Activated naive CD4-positive, alpha-beta T cell treated with anti-CD3 and anti-CD28 coated beads, Interleukin-2, amount 50 U/mL, for 72 hours (primary cell): ENCODE results near the gene SBF2. TPM values are rescaled to one million over a fixed set of nuclear protein-coding genes. Genes with fewer than 3 reads are reported as not detected.

Experiments used
- ATAC-seq, 2 donors: fragments of 150-1000 bp; cut with Tn5 transposase; 2 replicates each; pipeline ENCODE4 v1.10.0; 2021; ENCODE audit warnings: mild to moderate bottlenecking in 2 of 2, moderate library complexity in 2 of 2
- DNase-seq, 2 donors: peaks; one replicate each; pipeline ENCODE4 v3.0.0; 2021 to 2022; ENCODE audit warnings: low spot score in 2 of 2
- H3K27ac Mint-ChIP-seq, 2 donors: one replicate each; pipeline ENCODE4 v1.8.0; 2022; ENCODE audit warnings: mild to moderate bottlenecking in 2 of 2, mixed read lengths in 2 of 2
- H3K36me3 Mint-ChIP-seq, 2 donors: one replicate each; pipeline ENCODE4 v1.8.0; 2022; ENCODE audit warnings: mixed read lengths in 2 of 2
- H3K9me3 Mint-ChIP-seq, 2 donors: one replicate each; pipeline ENCODE4 v1.8.0; 2022; ENCODE audit warnings: mixed read lengths in 2 of 2
- total RNA-seq, 2 donors: library from RNA; stranded (reverse); gene quantifications; one replicate each; pipeline ENCODE4 v1.2.3, GENCODE V29; 2022

The SBF2 gene
- total RNA-seq, 2 donors from 2014 or later, result 17.8 to 33.2 TPM

- no peaks in the 10 kb centered on the region for H3K9me3 Mint-ChIP-seq
- H3K36me3 Mint-ChIP-seq, result peaks cover 13 to 18% of the 10 kb centered on the region in 2 donors
- ATAC-seq (no peak), DNase-seq (peak in 1 of 2 donors; percentile 23)
- H3K27ac Mint-ChIP-seq, result peak overlapping the region in 1 of 2 donors; percentile 25
Observed at GRCh38 chr11:10305964-10306918, 12.2 kb upstream of the SBF2 start.

- DNase-seq (peak in 1 of 2 donors; percentile 28), ATAC-seq (no peak)
Observed at GRCh38 chr11:10305262-10305963, 11.4 kb upstream of the SBF2 start.

GRCh38 chr11:10304495-10305261 lies 10.7 kb upstream of the SBF2 start, which contains the start of gene ADM:
Gene ADM, plus strand, starts transcription at chr11:10305073. Its CDS starts 628 bp downstream, at chr11:10305701.
- peak in 1 of 2 donors; percentile 66 for DNase-seq
- no peaks in the 10 kb centered on the region for H3K9me3 Mint-ChIP-seq

More at GRCh38 chr11:10305262-10305963, 11.4 kb upstream of the SBF2 start:
- H3K9me3 Mint-ChIP-seq, result no peaks in the 10 kb centered on the region
- peaks cover 13 to 18% of the 10 kb centered on the region in 2 donors for H3K36me3 Mint-ChIP-seq
- H3K27ac Mint-ChIP-seq, result peak overlapping the region in 1 of 2 donors; percentile 72

GRCh38 chr11:10303558-10304363 lies 9.7 kb upstream of the SBF2 start:
- ATAC-seq (no peak), DNase-seq (peak in 1 of 2 donors; percentile 23)
- H3K27ac Mint-ChIP-seq, result peak overlapping the region in 1 of 2 donors; percentile 74
- H3K9me3 Mint-ChIP-seq, result no peaks in the 10 kb centered on the region
- H3K36me3 Mint-ChIP-seq, result peaks cover 13 to 18% of the 10 kb centered on the region in 2 donors

More at GRCh38 chr11:10304495-10305261, 10.7 kb upstream of the SBF2 start, which contains the start of gene ADM:
- H3K36me3 Mint-ChIP-seq, result peaks cover 13 to 18% of the 10 kb centered on the region in 2 donors
- ATAC-seq, result peak in 1 of 2 donors; percentile 37
- H3K27ac Mint-ChIP-seq, result peak within 1 kb of the TSS in 1 of 2 donors; percentile 72

- DNase-seq (peak; percentile 56 to 75), ATAC-seq (peak in 1 of 2 donors; percentile 47)
- peaks cover 13 to 18% of the 10 kb centered on the region in 2 donors for H3K36me3 Mint-ChIP-seq
- H3K9me3 Mint-ChIP-seq, result no peaks in the 10 kb centered on the region
- H3K27ac Mint-ChIP-seq, result peak overlapping the region in 1 of 2 donors; percentile 74
Observed at GRCh38 chr11:10302744-10303557, 8.9 kb upstream of the SBF2 start.

- H3K27ac Mint-ChIP-seq, result peak overlapping the region in 1 of 2 donors; percentile 74
- no peak for DNase-seq
- H3K9me3 Mint-ChIP-seq, result no peaks in the 10 kb centered on the region
- no peak for ATAC-seq
- H3K36me3 Mint-ChIP-seq, result peaks cover 13 to 18% of the 10 kb centered on the region in 2 donors
Observed at GRCh38 chr11:10302359-10302743, 8.3 kb upstream of the SBF2 start.

- Mint-ChIP-seq H3K36me3 (peaks cover 12 to 13% of the 10 kb centered on the region in 2 donors), H3K27ac (no peak overlapping the region), H3K9me3 (no peaks in the 10 kb centered on the region)
- ATAC-seq (no peak), DNase-seq (no peak)
Observed at GRCh38 chr11:10301656-10302358, 7.8 kb upstream of the SBF2 start.

- Mint-ChIP-seq H3K27ac (no peak overlapping the region), H3K9me3 (no peaks in the 10 kb centered on the region), H3K36me3 (peaks cover 0 to 21% of the 10 kb centered on the region in 2 donors)
- peak; percentile 82 to 93 for ATAC-seq
- DNase-seq, result peak in 1 of 2 donors; percentile 59
Observed at GRCh38 chr11:10298342-10298741, 4.3 kb upstream of the SBF2 start.

GRCh38 chr11:10295064-10295901 lies 1.3 kb upstream of the SBF2 start:
- H3K36me3 Mint-ChIP-seq, result peaks cover 0 to 8% of the 10 kb centered on the region in 2 donors
- DNase-seq, result no peak
- H3K9me3 Mint-ChIP-seq, result no peaks in the 10 kb centered on the region
- no peak overlapping the region for H3K27ac Mint-ChIP-seq
- ATAC-seq, result no peak

GRCh38 chr11:10294290-10294953 lies 403 bp upstream of the SBF2 start:
- DNase-seq, result no peak
- Mint-ChIP-seq H3K36me3 (peaks cover 0 to 8% of the 10 kb centered on the region in 2 donors), H3K9me3 (no peaks in the 10 kb centered on the region), H3K27ac (no peak overlapping the region)
- ATAC-seq, result no peak

GRCh38 chr11:10291801-10292638 lies 2.0 kb downstream of the SBF2 start:
- ATAC-seq (no peak), DNase-seq (no peak)
- Mint-ChIP-seq H3K9me3 (no peaks in the 10 kb centered on the region), H3K27ac (no peak overlapping the region), H3K36me3 (peaks cover 0 to 8% of the 10 kb centered on the region in 2 donors)

- no peak for ATAC-seq
- Mint-ChIP-seq H3K27ac (no peak overlapping the region), H3K36me3 (peaks cover 0 to 2% of the 10 kb centered on the region in 2 donors), H3K9me3 (no peaks in the 10 kb centered on the region)
- DNase-seq, result no peak
Observed at GRCh38 chr11:10289765-10290380, 4.1 kb downstream of the SBF2 start.
